ENCODE data around the gene SCYL1.

SCYL1 gene

GRCh38 chr11:65492637-65493366 is 32.1 kb upstream of the SCYL1 start:
- FAIRE-seq (peak; percentile 63), DNase-seq (ENCODE audit: extremely low spot score, insufficient read length, low read depth) (no peak)

GRCh38 chr11:65493367-65494176 is 31.3 kb upstream of the SCYL1 start:
- no peak for DNase-seq (ENCODE audit: extremely low spot score, insufficient read length, low read depth)
- FAIRE-seq: no peak

- FAIRE-seq (no peak), DNase-seq (ENCODE audit: extremely low spot score, insufficient read length, low read depth) (no peak)
These were observed 28.4 kb upstream of the SCYL1 start for GRCh38 chr11:65496304-65497140.

GRCh38 chr11:65497141-65498041 is 27.5 kb upstream of the SCYL1 start:
- DNase-seq (ENCODE audit: extremely low spot score, insufficient read length, low read depth): no peak

GRCh38 chr11:65498042-65498726 is 26.7 kb upstream of the SCYL1 start:
- no peak for FAIRE-seq

More at GRCh38 chr11:65497141-65498041, 27.5 kb upstream of the SCYL1 start:
- FAIRE-seq: peak; percentile 94

GRCh38 chr11:65498727-65498976 is 26.2 kb upstream of the SCYL1 start:
- FAIRE-seq (no peak), DNase-seq (ENCODE audit: extremely low spot score, insufficient read length, low read depth) (no peak)

More at GRCh38 chr11:65498042-65498726, 26.7 kb upstream of the SCYL1 start:
- no peak for DNase-seq (ENCODE audit: extremely low spot score, insufficient read length, low read depth)

GRCh38 chr11:65498977-65499712 is 25.7 kb upstream of the SCYL1 start, which contains the start of gene MALAT1:
TSS of gene MALAT1 (plus strand) at chr11:65499045.
- FAIRE-seq: peak; percentile 79
- DNase-seq (ENCODE audit: extremely low spot score, insufficient read length, low read depth): no peak

- DNase-seq (ENCODE audit: extremely low spot score, insufficient read length, low read depth): no peak
These were observed 25.0 kb upstream of the SCYL1 start for GRCh38 chr11:65499713-65500386.

GRCh38 chr11:65500387-65501185 is 24.3 kb upstream of the SCYL1 start:
- no peak for FAIRE-seq
- no peak for DNase-seq (ENCODE audit: extremely low spot score, insufficient read length, low read depth)

More at GRCh38 chr11:65499713-65500386, 25.0 kb upstream of the SCYL1 start:
- FAIRE-seq: no peak

GRCh38 chr11:65501186-65501471 is 23.8 kb upstream of the SCYL1 start:
- FAIRE-seq (no peak), DNase-seq (ENCODE audit: extremely low spot score, insufficient read length, low read depth) (no peak)

- FAIRE-seq (no peak), DNase-seq (ENCODE audit: extremely low spot score, insufficient read length, low read depth) (no peak)
These were observed 23.2 kb upstream of the SCYL1 start for GRCh38 chr11:65501472-65502273.

- DNase-seq (ENCODE audit: extremely low spot score, insufficient read length, low read depth) (no peak), FAIRE-seq (no peak)
These were observed 22.7 kb upstream of the SCYL1 start for GRCh38 chr11:65502274-65502554.

GRCh38 chr11:65502555-65503367 is 22.1 kb upstream of the SCYL1 start:
- DNase-seq (ENCODE audit: extremely low spot score, insufficient read length, low read depth): no peak
- FAIRE-seq: no peak

GRCh38 chr11:65503368-65503948 is 21.4 kb upstream of the SCYL1 start:
- FAIRE-seq: no peak
- no peak for DNase-seq (ENCODE audit: extremely low spot score, insufficient read length, low read depth)

- no peak for FAIRE-seq
- no peak for DNase-seq (ENCODE audit: extremely low spot score, insufficient read length, low read depth)
These were observed 20.8 kb upstream of the SCYL1 start for GRCh38 chr11:65503949-65504673.
